ENCODE measurements around the gene RASIP1.
"Not testable (repeated sequence)": the region's sequence is repeated elsewhere in the genome, so short reads cannot be mapped to it uniquely, and the experiment has no call there.

Gene RASIP1

GRCh38 chr19:48740164-48740972, at the start of gene RASIP1:
Gene RASIP1 (minus strand): TSS chr19:48740610. CDS start chr19:48740282, 328 bp downstream.
- TF ChIP-seq, protein P1, sequence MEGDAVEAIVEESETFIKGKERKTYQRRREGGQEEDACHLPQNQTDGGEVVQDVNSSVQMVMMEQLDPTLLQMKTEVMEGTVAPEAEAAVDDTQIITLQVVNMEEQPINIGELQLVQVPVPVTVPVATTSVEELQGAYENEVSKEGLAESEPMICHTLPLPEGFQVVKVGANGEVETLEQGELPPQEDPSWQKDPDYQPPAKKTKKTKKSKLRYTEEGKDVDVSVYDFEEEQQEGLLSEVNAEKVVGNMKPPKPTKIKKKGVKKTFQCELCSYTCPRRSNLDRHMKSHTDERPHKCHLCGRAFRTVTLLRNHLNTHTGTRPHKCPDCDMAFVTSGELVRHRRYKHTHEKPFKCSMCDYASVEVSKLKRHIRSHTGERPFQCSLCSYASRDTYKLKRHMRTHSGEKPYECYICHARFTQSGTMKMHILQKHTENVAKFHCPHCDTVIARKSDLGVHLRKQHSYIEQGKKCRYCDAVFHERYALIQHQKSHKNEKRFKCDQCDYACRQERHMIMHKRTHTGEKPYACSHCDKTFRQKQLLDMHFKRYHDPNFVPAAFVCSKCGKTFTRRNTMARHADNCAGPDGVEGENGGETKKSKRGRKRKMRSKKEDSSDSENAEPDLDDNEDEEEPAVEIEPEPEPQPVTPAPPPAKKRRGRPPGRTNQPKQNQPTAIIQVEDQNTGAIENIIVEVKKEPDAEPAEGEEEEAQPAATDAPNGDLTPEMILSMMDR (IDR thresholded peaks at IDR 0.05; ENCODE audit: extremely low read depth, missing control alignments), result no peak
- no peak for DNase-seq (ENCODE audit: low spot score)

DNA sequence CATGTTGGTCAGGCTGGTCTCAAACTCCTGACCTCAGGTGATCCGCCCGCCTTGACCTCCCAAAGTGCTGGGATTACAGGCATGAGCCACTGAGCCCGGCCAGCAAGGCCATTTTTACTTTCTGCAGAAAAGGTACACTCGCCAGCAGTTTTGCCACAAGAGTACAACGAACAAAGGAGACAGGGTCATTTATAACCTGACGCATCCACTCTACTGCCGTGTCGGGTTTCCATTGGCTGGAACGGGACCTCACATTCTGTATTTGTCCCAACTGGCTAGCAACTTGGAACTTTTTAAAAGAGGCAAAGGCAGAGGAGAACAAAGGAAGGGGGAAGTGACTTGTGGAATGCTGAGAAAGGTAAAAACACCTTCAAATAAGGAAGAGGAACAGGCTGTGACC, 46.9 kb upstream of the RASIP1 start:
- DNase-seq (ENCODE audit: low spot score), result not testable (repeated sequence)

- not testable (repeated sequence) for DNase-seq (ENCODE audit: low spot score)
Measured at GRCh38 chr19:48786422-48786821, 46.0 kb upstream of the RASIP1 start.

GRCh38 chr19:48784527-48784926, 44.1 kb upstream of the RASIP1 start:
- DNase-seq (ENCODE audit: low spot score), result no peak
- TF ChIP-seq, protein P1 (IDR thresholded peaks at IDR 0.05; ENCODE audit: extremely low read depth, missing control alignments), result no peak

DNA sequence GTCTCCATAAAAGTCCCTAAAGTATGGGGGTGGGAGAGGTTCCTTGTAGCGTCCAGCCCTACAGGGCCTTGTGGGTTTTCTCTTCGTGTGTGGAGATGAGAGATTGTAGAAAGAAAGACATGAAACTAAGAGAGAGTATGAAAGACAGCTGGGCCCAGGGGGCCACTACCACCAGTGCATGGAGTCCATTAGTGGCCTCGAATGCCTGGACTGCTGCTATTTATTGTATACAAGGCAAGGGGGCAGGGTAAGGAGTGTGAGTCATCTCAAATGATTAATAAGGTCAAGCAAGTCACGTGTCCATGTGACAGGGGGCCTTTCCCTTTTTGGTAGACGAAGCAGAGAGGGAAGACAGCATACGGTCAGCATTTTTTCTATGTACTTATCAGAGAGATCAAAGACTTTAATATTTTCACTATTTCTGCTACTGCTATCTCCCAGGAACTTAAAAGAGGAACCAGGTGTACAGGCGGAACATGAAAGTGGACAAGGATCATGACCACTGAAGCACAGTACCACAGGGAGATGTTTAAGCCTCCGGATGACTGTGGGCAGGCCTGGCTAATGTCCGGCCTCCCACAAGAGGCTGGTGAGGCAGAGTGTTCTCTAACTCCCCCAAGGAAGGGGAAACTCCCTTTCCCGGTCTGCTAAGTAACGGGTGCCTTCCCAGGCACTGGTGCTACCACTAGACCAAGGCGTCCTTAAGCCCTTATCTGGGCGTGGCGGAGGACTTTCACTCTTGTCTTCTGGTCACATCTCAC, 40.4 kb upstream of the RASIP1 start:
- no peak for DNase-seq (ENCODE audit: low spot score)

GRCh38 chr19:48779636-48780035, 39.2 kb upstream of the RASIP1 start:
- DNase-seq (ENCODE audit: low spot score), result no peak
- TF ChIP-seq, protein P1 (IDR thresholded peaks at IDR 0.05; ENCODE audit: extremely low read depth, missing control alignments), result no peak

More for the DNA sequence above, 40.4 kb upstream of the RASIP1 start:
- TF ChIP-seq, protein P1 (IDR thresholded peaks at IDR 0.05; ENCODE audit: extremely low read depth, missing control alignments), result no peak

DNA sequence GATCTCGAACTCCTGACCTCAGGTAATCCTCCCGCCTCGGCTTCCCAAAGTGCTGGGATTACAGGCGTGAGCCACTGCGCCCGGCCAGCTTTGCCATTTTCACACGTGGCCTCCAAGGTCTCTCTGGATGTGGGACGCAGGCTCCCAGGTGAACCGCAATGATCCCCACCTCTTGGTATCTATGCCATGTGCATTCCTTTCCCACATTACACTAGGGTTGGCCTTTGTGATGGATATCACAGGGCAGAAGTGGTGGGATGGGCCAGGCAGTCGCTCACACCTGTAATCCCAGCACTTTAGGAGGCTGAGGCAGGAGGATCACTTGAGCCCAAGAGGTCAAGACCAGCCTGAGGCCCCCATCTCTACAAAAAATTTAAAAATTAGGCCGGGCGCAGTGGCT, 37.3 kb upstream of the RASIP1 start:
- TF ChIP-seq, protein P1 (IDR thresholded peaks at IDR 0.05; ENCODE audit: extremely low read depth, missing control alignments), result no peak
- DNase-seq (ENCODE audit: low spot score), result no peak

- no peak for DNase-seq (ENCODE audit: low spot score)
- TF ChIP-seq, protein P1 (IDR thresholded peaks at IDR 0.05; ENCODE audit: extremely low read depth, missing control alignments), result no peak
Measured at GRCh38 chr19:48777139-48777538, 36.7 kb upstream of the RASIP1 start.
